Measurements from ENCODE around the gene ADAMTS5.

Gene ADAMTS5

DNA sequence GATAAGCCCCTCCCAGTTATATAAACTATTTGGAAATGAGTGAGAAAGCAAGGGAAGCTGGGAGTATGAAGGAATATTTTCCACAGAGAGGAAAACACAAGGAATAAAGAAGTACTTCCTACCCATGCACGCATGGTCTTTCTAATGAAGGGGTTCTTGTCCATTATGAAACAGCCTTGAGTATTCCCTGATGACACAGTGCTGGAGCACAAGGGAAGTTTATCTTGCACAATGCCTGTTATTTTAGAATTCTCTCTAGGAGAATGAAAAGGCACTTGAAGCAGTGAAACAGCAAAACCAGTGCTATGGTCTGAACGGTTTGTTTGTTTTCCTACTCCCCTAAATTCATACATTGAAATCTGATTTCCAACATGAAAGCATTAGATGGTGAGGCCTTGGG is 83.1 kb downstream of the ADAMTS5 start:
- DNase-seq: no peak

DNA sequence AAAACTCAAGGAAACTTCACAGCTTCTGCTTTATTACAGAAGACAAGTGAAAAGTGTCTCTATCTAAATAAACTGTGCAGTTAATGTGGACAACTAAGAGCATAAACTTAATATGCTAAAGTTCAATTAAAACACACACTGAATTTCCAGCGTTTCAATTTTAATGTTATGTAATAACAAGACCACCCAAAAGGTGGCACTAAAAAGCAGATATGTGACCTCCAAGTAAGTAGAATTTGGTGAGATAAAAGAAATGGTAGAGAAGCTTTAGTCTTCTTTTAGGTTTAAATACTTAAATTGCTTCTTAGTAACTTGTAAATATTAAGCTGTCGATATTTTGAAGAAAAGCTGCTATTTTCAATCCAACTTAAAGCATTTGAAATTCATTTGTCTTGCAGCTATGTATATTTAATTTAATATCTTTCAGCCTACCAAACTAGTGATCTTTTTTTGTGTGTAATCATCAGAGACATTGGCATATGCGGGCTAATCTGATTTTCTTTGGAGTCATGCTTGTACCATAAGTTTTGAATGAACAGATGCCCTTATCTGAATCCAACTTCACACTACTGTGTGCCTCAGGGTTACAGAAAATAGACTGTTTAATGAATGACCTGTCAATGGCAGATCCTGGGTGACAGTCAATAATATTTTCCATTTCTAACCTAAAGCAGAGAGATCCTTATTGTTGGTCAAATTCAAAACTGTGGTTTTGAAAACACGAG is 85.2 kb downstream of the ADAMTS5 start:
- DNase-seq: peak; percentile 35

DNA sequence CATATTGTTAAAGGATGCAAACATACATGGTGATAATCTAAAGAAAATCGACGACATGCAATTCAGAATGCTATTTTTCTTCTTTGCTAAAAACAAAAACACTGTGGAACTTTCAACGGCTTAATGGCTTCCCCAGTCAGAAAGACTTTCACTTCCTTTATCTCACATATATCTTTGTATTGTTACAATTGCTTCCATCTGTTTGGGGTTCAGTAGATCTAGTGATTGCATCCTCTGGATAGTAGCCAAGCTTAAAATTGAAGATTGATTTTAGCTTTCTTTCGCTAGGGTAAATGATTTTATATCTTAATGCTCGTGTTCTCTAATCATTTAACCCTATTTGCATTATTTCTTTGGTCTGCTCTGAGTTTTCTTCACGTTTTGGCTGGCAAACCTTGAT is 89.9 kb downstream of the ADAMTS5 start:
- DNase-seq: no peak

DNA sequence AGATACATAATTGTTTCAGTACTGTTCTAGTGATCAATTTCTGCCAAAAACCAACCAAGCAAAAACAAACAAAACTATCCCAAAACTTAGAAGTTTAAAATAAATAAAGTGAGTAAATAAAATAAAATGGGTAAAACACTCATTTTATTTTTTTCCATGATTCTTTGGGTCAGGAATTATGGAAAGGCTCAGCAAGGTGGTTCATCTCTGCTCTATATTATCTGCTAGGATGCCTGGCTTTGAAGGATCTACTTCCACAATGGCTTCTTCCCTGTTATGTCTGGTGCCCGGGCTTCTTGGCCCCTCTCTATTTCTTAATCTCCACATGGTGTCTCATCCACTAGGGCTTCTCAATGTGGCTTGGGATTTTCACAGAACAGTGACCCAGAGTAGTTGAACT is 92.5 kb downstream of the ADAMTS5 start:
- DNase-seq: no peak
